Stimulated activated CD8-positive, alpha-beta memory T cell treated with anti-CD3 and anti-CD28 coated beads, Interleukin-15, amount 100 ng/mL, for 4 hours (primary cell): ENCODE results near the gene CRIP2.

Experiments
- DNase-seq, 2 donors: peaks; one replicate each; pipeline ENCODE4 v3.0.0-alpha.2; 2020; ENCODE audit warnings: low read depth in 2 of 2

CRIP2 gene

DNA sequence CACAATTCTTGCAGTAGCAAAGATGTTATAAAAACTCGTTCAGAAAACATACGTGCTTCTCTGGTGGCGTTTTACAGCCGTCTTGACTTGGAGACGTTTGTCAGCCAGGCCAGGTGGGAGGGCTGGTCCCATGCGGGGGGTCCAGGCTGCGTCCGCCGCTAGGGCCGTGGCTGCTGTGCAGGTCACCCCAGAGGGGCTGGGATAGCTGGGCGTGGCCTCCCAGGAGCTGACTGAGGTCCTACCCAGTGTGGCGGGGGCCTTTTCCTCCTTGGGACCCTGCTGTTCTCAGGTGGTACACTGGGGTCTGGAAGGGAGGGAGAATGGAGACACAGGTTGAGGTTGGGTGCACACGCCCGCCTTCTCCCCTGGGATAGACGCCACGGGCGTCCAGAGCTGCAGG, 29.8 kb upstream of the CRIP2 start:
- DNase-seq = no peak

DNA sequence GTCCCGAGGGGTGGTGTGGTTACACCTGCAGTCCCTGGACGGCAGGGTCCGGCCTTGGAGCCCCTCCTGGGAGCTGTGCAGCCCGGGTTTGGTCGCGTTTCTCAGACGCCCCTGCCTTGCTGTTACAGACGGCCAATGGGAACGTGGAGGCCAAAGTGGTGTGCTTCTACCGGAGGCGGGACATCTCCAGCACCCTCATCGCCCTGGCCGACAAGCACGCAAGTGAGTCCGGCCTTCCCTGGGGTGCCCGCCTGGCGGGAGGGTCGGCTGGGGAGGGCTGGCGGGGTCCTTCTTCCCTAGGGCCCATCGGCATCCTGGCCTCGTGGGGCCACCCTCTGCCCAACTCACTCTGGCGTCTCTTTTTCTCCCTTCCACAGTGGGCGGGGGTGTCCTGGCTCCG, 29.3 kb upstream of the CRIP2 start:
- no peak for DNase-seq

DNA sequence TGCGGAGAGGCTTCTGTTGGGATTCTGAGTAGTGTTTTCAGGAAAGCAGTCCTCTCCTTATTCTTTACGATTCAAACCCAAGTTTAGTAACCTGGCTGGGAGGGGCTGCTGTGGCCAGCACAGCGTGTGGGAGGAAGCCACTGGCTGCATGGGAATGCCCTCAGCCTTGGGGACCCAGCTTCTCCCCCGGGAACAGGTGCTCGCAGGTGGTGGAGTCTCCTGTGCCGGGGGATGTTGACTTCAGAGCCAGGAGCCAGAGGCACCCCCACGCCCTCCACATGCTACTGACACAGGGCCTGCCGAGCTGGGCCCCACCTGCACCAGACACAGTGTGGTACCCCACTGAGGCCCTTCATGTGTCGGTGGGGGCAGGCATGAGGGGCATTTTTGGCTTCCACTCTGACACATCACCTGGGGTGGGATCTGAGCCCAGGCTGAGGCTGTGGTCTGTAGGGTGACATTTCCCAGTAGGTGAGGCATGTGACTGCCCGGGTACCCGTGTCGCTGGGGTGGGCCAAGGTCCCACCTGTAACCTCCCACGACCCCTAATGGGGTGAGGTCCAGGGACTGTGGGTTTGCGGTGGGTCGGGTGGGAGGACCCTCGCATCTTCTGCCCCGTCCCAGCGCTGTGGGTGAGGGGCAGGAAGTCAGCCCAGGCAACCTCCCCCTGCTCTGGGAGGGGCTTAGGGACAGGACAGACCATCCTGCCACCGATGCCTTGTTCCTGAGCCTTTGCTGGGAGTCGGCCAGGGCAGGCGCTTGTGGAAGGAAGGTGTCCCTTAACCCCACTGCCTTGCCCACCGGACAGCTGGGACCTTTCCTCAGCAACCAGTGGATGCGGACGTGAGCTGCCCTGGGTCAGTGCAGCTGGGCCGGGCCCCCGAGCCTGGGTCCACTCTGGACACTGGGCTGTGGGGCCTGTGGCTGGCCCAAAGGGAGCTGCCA, 28.4 kb upstream of the CRIP2 start:
- DNase-seq = no peak

GRCh38 chr14:105446971-105447370, 27.6 kb upstream of the CRIP2 start:
- no peak for DNase-seq

GRCh38 chr14:105447651-105448640, 26.7 kb upstream of the CRIP2 start:
- no peak for DNase-seq

GRCh38 chr14:105448706-105449111, 25.9 kb upstream of the CRIP2 start:
- DNase-seq = peak; percentile 23 to 26

DNA sequence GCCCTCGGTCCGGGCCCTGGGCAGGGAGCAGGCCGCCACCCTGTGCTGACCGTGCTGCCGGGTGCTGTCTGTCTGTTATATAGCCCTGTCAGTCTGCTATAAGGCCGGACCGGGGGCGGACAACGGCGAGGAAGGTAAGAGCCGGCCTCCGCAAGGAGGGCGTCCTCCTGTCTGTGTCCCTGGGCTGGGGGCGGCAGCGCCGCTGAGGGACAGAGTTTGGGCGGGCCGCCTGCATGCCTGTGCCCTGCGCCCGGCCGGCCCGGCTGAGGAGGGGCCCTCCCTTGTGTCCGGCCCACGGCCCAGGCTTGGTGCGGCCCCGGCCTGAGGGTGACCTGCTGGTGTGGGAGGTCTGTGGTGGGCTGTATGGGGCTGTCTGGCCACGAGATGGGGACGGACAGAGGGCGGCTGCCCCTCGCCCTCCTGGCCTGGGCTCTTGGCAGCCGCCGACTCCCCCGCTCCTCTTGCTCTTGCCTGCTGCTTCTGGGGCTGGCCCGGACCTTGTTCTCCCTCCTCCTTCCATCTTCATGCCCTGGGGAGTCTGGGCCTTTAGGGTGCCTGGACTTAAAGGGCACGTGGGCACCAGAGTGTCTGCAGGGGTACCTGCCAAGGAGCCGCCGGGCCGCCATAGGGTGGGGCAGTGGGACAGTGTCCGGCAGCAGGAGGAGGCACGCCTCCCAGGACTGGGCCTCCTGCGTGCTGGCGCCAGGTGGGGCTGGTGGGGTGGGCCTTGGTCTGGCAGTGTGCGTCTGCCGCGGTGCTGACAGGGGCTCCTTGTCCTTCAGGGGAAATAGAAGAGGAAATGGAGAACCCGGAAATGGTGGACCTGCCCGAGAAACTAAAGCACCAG, 25.1 kb upstream of the CRIP2 start:
- no peak for DNase-seq

DNA sequence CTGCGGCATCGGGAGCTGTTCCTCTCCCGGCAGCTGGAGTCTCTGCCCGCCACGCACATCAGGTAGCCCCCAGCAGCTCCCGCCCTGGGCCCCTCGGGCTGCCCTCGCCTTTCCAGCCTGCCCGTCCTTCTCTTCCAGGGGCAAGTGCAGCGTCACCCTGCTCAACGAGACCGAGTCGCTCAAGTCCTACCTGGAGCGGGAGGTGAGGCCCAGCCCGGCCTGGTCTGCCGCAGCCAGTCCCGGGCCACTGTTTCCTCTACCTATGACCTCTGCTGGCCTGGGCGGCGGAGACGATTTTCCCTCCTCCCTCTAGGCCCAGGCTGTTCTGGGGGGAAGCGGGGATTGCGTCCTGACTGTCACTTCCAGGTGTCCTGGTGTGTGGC, 24.5 kb upstream of the CRIP2 start:
- DNase-seq = no peak

DNA sequence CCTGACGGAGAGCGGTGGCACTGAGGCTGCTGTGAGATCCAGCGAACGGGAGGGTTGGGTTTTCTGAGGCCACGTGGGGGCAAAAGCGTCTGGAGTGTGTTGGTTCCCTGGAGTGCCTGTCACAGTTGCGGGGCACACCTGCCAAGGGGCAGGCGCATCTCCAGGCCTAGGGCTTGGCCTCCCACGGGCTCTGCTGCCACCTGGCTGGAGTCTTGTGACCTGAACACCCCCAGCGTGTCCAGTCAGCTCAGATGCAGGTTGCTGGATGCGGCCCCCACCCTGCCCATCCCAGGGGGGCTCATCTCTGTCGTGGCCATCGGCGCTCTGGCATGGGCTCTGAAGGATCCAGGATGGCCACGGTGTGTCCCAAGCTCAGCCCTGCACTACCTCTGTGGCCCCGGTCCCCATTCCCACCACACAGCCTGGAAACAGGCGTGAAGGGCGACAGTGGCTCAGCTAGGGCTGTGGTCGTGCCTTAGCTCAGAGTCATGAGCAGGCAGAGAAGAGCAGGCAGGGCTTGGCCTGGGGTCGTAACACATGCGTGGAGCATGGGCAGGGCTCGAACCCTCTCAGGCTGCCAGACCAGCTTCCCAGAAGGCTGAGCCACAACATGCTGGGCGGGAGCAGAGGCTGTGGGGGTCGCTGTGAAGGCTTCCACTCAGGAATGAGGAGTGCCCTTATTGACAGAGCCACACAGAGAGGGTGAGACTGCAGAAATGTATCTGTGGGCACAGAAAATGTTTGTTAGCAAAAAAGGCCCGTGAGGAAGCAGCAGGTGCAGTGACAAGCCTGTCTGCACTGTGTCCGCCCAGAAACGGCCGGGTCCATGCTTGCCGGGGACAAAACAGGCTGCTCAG, 23.5 kb upstream of the CRIP2 start:
- DNase-seq = no peak

DNA sequence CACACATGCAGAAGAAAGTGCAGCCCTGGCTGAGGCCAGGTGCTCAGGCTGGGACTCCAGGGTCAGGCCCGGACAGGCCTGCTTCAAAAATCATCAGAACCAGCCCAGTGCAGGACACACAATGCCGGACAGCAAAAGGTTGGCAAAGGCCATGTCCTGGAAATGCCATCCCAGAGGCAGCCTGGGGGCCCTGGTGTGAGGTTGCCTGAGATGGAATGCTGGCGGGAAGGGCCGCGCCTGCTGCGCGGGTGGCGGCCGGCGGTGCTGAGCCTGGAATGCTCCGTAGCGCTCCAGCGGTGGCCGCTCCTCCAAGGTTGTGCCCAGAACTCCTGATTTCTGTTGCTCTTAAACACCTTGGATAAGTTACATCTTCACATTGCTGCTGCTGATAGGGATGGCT, 21.7 kb upstream of the CRIP2 start:
- DNase-seq = no peak

DNA sequence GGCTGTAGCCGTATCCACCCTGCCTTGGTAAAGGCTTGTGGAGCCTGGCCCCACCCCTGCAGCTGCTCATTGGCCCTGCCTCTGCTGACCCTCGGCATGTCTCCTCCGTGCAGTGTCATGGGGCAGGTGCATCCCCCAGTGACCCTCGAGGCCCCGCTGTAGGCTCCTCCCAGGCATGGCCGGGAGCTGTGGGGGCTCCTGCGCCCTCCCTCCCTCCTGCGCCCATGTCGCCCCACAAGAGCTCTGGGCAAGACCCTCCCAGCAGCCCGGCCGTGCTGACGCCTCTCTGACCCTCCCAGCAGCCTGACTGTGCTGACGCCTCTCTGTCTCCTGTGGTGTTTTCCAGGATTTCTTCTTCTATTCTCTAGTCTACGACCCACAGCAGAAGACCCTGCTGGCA, 20.8 kb upstream of the CRIP2 start:
- DNase-seq = no peak

- DNase-seq = no peak
Measured at GRCh38 chr14:105455086-105455640, 19.5 kb upstream of the CRIP2 start.

DNA sequence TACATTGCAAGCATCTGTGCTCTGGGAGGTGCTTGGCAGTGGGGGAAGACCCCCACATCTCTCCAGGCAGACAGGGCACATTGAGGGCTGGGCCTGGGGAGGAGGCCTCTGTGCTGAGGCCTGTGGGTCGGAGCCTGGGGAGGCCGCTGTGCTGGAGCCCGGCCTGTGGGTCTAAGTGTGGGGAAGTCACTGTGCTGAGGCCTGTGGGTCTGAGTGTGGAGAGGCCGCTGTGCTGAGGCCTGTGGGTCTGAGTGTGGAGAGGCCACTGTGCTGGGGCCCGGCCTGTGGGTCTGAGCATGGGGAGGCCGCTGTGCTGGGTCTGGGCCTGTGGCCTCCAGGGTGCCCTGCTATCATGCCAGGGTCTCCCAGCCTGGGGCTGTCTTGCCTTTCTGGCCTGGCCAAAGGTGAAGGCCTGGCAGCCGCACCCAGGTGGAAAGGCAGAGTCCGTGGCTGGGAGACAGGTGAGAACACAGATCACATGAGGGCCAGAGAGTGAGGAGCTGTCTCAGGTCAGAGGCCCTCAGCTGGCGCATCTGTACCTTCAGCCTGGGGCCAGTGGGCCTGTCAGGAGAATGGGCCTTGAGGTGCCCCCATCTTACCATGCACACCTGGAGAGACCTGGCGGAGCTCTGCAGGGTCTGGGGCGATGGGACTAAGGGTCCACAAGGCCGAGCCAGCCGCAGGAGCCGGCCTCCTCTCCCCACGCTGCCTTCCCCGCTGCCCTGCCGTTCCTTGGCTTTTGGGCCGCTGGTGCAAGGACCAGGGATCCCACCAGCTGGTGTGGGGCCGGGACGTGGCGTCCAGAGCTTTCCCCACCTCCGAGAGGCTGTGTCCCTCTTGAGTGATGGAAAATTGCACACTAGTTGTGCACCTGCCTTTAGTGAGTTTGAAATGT, 18.6 kb upstream of the CRIP2 start:
- no peak for DNase-seq

DNA sequence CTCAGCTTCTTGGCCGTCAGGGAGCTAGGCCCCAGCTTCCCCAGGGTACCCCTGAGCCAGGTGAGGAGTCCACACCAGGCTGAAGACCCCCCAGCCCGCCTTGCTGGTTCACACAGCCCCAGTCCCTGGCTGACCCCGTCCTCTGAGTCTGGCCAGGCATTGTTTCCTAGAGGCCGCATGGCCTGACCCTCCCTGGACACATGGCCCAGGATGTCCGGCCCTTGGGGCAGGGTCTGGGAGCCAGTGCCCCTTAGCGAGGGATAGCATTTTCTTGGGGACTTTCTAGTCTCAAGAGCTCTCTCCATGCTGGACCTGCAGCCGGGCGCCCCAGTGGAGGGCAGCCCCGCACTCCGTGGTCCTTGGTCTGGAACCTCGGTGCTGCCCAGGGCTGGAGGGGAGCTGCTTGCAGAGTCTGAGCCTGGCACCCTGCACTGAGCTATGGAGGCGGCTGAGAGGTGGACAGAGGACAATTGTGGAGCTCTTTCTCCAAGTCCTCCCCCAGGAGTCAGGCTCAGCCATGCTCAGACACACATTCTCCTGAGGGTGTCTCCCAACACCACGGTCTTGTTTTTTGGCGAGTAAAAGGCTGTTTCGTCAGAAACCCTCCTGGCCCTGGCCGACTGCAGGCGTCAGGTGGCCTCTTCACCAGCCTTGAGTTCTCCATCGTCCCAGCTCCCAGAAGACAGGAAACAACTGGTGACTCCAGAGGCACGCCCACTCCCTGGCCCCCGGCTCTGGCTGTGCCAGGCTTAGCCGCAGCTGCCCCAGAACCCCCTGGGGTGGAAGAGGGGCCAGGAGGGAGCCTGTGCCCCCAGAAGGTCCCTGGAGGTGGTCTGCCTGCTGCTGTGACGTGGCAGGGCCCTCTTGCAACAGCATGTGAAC, 17.6 kb upstream of the CRIP2 start:
- DNase-seq = no peak

- no peak for DNase-seq
Measured at GRCh38 chr14:105458010-105458409, 16.6 kb upstream of the CRIP2 start.

DNA sequence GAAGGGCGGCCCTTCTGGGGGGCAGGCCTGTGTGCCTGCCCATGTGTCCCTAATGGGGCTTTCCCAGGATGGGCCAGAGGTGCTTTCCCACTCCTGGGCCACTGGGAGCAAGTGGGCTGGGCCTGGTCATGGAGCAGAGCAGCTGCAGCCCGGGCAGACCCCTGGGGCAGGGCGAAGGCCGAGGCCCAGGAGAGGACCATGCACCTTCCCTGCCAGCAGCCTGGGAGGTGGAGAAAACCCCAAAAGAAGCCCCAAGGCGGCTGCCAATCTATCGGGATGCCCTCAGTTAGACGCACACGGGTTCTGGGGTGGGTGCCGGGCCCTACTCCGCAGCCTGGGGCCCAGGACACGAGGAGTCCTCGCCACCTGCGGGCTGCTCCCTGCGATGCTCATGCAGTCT, 16.1 kb upstream of the CRIP2 start:
- DNase-seq = no peak

DNA sequence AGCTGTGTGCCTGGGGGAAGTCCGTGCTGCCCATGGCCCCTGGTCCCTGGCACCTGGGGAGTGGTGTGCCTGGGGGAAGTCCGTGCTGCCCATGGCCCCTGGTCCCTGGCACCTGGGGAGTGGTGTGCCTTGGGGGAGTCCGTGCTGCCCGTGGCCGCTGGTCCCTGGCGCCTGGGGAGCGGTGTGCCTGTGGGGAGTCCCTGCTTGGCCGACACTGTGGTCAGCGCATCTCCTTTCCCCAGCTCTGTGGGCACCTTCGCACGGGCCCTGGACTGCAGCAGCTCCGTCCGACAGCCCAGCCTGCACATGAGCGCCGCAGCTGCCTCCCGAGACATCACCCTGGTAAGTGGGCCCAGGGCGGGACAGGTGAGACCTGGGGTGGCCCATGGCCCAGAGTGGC, 14.5 kb upstream of the CRIP2 start:
- DNase-seq = no peak

GRCh38 chr14:105460616-105461015, 14.0 kb upstream of the CRIP2 start:
- no peak for DNase-seq
